GM19455 (cell line): ENCODE measurements around the gene RBPMS2.

Source experiments
- ATAC-seq: cut with Tn5 transposase; IDR thresholded peaks from one replicate; pipeline ENCODE4 v1.9.1; 2021; ENCODE audit not compliant: unreplicated experiment

The RBPMS2 gene

DNA sequence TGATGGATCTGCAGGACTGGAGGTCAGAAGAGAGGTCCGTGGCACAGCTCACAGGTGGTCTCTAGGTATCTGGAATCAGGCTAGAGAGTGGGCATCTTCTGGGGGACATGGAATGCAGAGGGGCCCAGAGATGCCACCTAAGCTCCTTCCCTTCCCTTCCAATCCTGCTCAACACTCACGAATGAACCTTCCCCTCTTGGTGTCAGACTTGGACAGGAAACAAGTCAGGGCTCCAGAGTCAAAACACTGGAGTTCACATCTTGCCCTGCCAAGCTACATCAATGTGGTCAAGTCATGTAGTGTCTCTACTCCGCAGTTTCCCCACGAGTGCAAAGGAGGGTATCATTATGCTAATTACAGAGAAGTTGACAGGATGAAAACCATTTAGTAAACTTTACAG lies 16.0 kb upstream of the RBPMS2 start:
- no peak for ATAC-seq

- ATAC-seq = no peak
Measured at GRCh38 chr15:64783796-64784195, 8.4 kb upstream of the RBPMS2 start.

DNA sequence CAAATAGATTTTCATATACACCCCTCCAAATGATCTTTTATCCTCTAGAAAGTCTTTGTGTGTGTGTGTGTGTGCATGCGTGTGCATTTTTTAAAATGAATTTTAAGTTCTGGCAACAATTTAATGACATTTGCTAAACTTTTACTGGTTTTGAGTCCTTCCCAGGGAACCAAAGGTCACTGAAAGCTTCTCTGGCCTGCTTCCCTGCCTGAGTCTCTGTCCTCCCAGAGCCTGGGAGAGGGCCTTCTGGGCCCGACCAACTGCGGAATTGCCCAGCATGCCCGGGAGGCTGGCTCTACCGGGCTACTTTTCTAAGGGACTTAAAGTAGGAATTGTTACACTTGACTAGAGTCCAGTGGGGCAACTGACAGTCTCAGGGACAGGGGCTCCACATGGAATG lies 7.4 kb upstream of the RBPMS2 start:
- no peak for ATAC-seq

- no peak for ATAC-seq
Measured at GRCh38 chr15:64781299-64781698, 5.9 kb upstream of the RBPMS2 start.

DNA sequence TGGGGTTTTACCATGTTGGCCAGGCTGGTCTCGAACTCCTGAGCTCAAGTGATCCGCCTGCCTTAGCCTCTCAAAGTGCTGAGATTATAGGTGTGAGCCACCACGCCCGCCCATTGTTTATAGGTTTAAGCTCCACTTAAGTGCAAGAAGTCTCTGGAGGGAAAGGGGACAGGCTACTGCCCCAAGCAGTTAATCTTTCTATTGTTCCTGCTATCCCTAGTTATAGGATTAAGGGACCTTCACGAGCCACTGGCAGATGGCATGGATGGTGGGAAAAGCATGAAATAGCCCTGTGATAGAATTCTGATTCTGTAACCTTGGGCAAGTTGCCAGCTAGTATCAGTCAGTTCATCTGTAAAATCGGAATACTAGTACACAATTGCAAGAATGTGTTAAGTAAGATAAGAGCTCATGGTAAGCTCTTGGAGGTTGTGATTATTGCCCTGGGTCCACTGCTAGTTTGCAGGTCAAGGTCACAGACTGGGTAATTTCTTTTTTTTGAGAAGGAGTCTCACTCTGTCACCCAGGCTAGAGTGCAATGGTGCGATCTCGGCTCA lies 5.3 kb upstream of the RBPMS2 start:
- no peak for ATAC-seq

DNA sequence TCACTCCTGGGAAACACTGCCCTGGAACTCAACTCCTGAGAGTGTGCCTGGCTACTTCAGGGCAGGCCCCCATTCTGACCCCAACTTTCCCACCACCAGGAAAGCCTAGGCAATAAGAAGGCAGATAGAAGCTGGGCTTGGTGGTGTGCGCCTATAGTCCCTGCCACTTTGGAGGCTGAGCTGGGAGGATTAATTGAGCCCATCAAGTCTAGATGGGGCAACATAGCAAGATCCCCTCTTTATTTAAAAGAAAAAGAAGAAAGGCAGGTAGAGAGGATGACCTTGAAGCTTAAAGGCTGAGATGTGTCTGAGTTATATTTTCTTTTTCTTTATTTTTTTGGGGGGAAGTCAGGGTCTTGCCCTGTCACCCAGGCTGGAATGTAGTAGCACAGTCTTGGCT lies 4.2 kb upstream of the RBPMS2 start:
- no peak for ATAC-seq

DNA sequence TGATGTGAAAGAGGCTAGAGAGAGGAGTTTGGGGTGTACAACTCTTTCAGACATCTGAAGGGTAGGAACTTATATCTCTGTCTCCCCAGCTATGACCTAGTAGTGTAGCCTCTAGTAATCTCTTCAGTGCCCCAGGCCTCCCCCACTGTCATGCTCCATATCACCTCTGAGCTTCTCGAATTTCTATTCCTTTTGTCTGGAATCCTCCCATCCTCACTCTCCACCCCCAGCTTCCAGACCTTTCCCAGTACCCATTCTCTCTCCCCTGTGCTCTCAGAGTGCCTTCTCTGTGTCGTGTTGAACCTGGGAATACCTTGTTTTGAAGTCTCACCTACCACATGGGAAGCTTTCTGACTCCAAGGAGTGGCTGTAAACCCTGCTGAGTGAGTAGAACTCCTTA lies 3.6 kb upstream of the RBPMS2 start:
- ATAC-seq = no peak

DNA sequence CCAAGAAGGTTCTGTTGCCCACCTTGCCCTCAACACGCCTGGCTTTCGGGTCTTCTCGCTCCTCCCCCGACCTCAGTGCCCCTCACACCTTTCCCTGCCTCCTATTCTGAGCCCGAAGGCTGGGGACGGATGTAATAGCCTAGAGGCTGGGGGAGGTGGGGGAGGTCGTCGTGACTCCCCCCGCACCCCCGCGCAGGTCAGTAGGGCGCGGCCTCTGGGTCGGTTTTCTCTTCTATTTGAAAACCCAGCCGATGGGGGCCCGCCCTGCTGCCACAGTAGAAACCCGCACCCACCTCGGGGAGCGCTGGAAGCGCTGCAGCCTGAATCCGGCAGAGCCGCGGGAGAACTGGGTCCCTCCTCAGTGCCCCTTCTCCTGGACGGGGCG lies 1.0 kb upstream of the RBPMS2 start:
- no peak for ATAC-seq

- no peak for ATAC-seq
Measured at GRCh38 chr15:64774629-64775493, 528 bp downstream of the RBPMS2 start.

- ATAC-seq = no peak
Measured at GRCh38 chr15:64774037-64774628, 1.3 kb downstream of the RBPMS2 start.

GRCh38 chr15:64773606-64774005 lies 1.8 kb downstream of the RBPMS2 start:
- ATAC-seq = no peak

- ATAC-seq = no peak
Measured at GRCh38 chr15:64772964-64773363, 2.4 kb downstream of the RBPMS2 start.

GRCh38 chr15:64772488-64772887 lies 2.9 kb downstream of the RBPMS2 start:
- ATAC-seq = no peak

GRCh38 chr15:64770626-64771025 lies 4.8 kb downstream of the RBPMS2 start:
- ATAC-seq = no peak

DNA sequence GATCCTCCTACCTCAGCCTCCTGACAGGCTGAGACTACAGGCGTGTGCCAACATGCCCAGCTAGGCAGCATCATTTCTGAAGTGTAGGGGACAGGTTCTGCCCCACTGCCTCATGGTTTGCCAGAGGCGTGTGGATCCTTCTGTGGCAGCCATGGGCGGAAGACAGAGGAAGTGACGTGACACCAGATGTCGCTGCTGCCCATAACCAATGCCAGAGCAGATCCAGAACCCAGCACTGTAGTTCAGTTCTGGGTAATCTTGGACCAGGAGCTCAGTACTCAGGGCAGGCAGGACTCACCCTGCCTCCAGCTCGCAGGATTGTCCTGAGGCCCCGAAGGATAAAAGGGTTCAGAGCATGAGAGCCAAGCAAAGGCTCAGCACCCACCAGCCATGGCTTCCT lies 8.2 kb downstream of the RBPMS2 start:
- ATAC-seq = no peak

- no peak for ATAC-seq
Measured at GRCh38 chr15:64766058-64766457, 9.3 kb downstream of the RBPMS2 start.

- ATAC-seq = no peak
Measured at GRCh38 chr15:64763874-64764273, 11.5 kb downstream of the RBPMS2 start.

GRCh38 chr15:64763462-64763861 lies 11.9 kb downstream of the RBPMS2 start:
- no peak for ATAC-seq

GRCh38 chr15:64763021-64763420 lies 12.4 kb downstream of the RBPMS2 start:
- ATAC-seq = no peak

DNA sequence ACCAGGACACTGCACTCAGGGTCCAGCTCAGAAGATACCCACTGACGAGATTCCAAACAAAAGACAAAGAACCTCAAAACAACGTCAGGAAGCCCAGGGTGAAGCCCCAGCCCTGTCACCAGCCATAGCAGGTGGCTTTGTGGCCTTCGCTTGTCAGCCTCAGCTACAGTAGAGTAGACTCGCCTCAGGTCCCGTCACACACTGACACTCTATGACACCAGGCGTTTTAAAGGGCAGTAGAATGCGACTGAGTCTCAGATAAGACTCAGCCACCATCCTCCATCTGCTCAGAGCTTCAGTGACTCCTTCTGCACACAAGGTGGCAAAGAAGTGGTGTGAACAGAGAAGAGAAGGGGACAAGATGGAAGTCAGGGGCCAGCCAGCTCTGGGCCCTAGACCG lies 12.8 kb downstream of the RBPMS2 start:
- no peak for ATAC-seq

GRCh38 chr15:64761156-64761555 lies 14.2 kb downstream of the RBPMS2 start:
- ATAC-seq = no peak

DNA sequence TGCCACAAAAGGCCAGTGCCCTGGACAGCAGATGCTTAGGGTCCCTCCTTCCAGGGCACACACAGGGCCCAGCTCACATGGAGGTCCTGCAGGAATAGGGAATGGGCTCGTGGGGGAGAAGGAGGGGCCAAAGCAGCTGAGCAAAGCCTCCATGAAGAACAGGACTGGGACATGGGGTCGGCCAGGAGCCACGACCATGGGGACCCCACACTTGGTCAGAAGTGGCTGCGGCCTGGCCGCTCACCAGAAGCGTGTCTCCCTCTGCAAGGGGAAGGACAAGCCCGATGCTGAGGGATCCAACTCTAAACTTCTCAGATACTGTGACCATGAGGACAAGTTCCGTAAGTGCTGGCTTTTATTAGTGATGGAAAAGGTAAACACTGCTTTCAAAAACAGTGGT lies 15.3 kb downstream of the RBPMS2 start:
- no peak for ATAC-seq
